NCI-H446 treated with DMSO at 0.1 percent for 48 hours (cell line): ENCODE measurements around the gene ITGB4.

Experiments used
- DNase-seq: peaks from one replicate; lab custom pipeline; 2025; lab: John Stamatoyannopoulos, UW

The ITGB4 gene

GRCh38 chr17:75791254-75791653 is 70.0 kb downstream of the ITGB4 start:
- DNase-seq: no peak

- no peak for DNase-seq
Measured at GRCh38 chr17:75793460-75793859, 72.2 kb downstream of the ITGB4 start.

GRCh38 chr17:75795820-75796607 is 74.8 kb downstream of the ITGB4 start:
- DNase-seq: no peak

GRCh38 chr17:75799402-75799801 is 78.1 kb downstream of the ITGB4 start:
- no peak for DNase-seq

GRCh38 chr17:75803883-75804282 is 82.6 kb downstream of the ITGB4 start:
- no peak for DNase-seq

GRCh38 chr17:75806822-75807500 is 85.7 kb downstream of the ITGB4 start:
- no peak for DNase-seq
